Nephron (organoid): Measurements from ENCODE around the gene ZYG11B.
"Not testable (repeated sequence)": the region's sequence is repeated elsewhere in the genome, so short reads cannot be mapped to it uniquely, and the experiment has no call there.

ENCODE experiments used
- H3K27ac Mint-ChIP-seq, 3 experiments: 2 replicates each; pipeline ENCODE4 v1.8.0; 2020; ENCODE audit warnings: mixed read lengths in 3 of 3, mild to moderate bottlenecking in 2 of 3, moderate library complexity in 1 of 3
- H3K27me3 Mint-ChIP-seq: 2 replicates; pipeline ENCODE4 v1.8.0; 2021; ENCODE audit warnings: low read depth, mild to moderate bottlenecking, moderate library complexity, mixed read lengths
- H3K36me3 Mint-ChIP-seq: 2 replicates; pipeline ENCODE4 v1.8.0; 2020; ENCODE audit warnings: low read depth, mixed read lengths
- H3K4me1 Mint-ChIP-seq: 2 replicates; pipeline ENCODE4 v1.8.0; 2020; ENCODE audit warnings: mixed read lengths
- H3K4me3 Mint-ChIP-seq, 3 experiments: 2 replicates each; pipeline ENCODE4 v1.8.0; 2020; ENCODE audit warnings: mild to moderate bottlenecking in 3 of 3, mixed read lengths in 3 of 3, moderate library complexity in 2 of 3
- H3K9me3 Mint-ChIP-seq: 2 replicates; pipeline ENCODE4 v1.8.0; 2020; ENCODE audit warnings: mixed read lengths
- CTCF ChIP-seq, 3 experiments: fragments of 200-600 bp; sonication (generic); IDR thresholded peaks; one replicate each; pipeline ENCODE4 v1.5.0; 2021; ENCODE audit warnings: antibody characterized with exemption in 3 of 3; ENCODE audit not compliant: unreplicated experiment in 3 of 3

Gene ZYG11B

GRCh38 chr1:52759908-52760307 lies 33.7 kb downstream of the ZYG11B start:
- Mint-ChIP-seq H3K9me3 (peaks cover 3% of the 10 kb centered on the region), H3K36me3 (peaks cover 49% of the 10 kb centered on the region), H3K27me3 (no peaks in the 10 kb centered on the region), H3K4me1 (no peaks in the 10 kb centered on the region), H3K4me3 (no peak overlapping the region), H3K27ac (no peak overlapping the region)
- no peak for TF ChIP-seq CTCF (IDR thresholded peaks at IDR 0.05; ENCODE audit: unreplicated experiment in 3 of 3)

- Mint-ChIP-seq H3K27me3 (no peaks in the 10 kb centered on the region), H3K4me1 (no peaks in the 10 kb centered on the region), H3K27ac (no peak overlapping the region), H3K36me3 (peaks cover 44% of the 10 kb centered on the region), H3K4me3 (no peak overlapping the region), H3K9me3 (peaks cover 3% of the 10 kb centered on the region)
- TF ChIP-seq CTCF (IDR thresholded peaks at IDR 0.05; ENCODE audit: unreplicated experiment in 3 of 3): no peak
Observed at GRCh38 chr1:52767596-52768280, 41.5 kb downstream of the ZYG11B start.

- Mint-ChIP-seq H3K4me1 (no peaks in the 10 kb centered on the region), H3K9me3 (no peaks in the 10 kb centered on the region), H3K4me3 (no peak overlapping the region), H3K27me3 (no peaks in the 10 kb centered on the region), H3K36me3 (peaks cover 42% of the 10 kb centered on the region), H3K27ac (no peak overlapping the region)
- TF ChIP-seq CTCF (IDR thresholded peaks at IDR 0.05; ENCODE audit: unreplicated experiment in 3 of 3): no peak
Observed at GRCh38 chr1:52769346-52770033, 43.2 kb downstream of the ZYG11B start.

GRCh38 chr1:52771384-52771783 lies 45.1 kb downstream of the ZYG11B start:
- H3K27ac Mint-ChIP-seq: no peak overlapping the region
- H3K4me1 Mint-ChIP-seq: no peaks in the 10 kb centered on the region
- no peaks in the 10 kb centered on the region for H3K9me3 Mint-ChIP-seq
- no peak for TF ChIP-seq CTCF (IDR thresholded peaks at IDR 0.05; ENCODE audit: unreplicated experiment in 3 of 3)
- peaks cover 42% of the 10 kb centered on the region for H3K36me3 Mint-ChIP-seq
- no peaks in the 10 kb centered on the region for H3K27me3 Mint-ChIP-seq
- H3K4me3 Mint-ChIP-seq: no peak overlapping the region

GRCh38 chr1:52786148-52786547 lies 59.9 kb downstream of the ZYG11B start:
- Mint-ChIP-seq H3K4me3 (no peak overlapping the region), H3K27ac (no peak overlapping the region), H3K9me3 (no peaks in the 10 kb centered on the region), H3K4me1 (no peaks in the 10 kb centered on the region), H3K36me3 (peaks cover 48% of the 10 kb centered on the region), H3K27me3 (no peaks in the 10 kb centered on the region)
- no peak for TF ChIP-seq CTCF (IDR thresholded peaks at IDR 0.05; ENCODE audit: unreplicated experiment in 3 of 3)

GRCh38 chr1:52790429-52790828 lies 64.2 kb downstream of the ZYG11B start:
- H3K36me3 Mint-ChIP-seq: peaks cover 49% of the 10 kb centered on the region
- not testable (repeated sequence) for H3K4me3 Mint-ChIP-seq, H3K27me3 Mint-ChIP-seq, H3K9me3 Mint-ChIP-seq, H3K4me1 Mint-ChIP-seq, H3K27ac Mint-ChIP-seq
